CD8-positive, alpha-beta memory T cell (primary cell): ENCODE results near the gene CRNKL1. TPM values are rescaled to one million over a fixed set of nuclear protein-coding genes. Genes with fewer than 3 reads are reported as not detected.

Experiments
- CTCF ChIA-PET: fragments of 350-600 bp; sonication (Branson Sonifier 250); formaldehyde crosslinking; loops from one replicate; lab custom pipeline; 2021; ENCODE audit warnings: antibody characterized with exemption; lab: Charles Lee
- POLR2A ChIA-PET: fragments of 350-600 bp; sonication (Branson Sonifier 250); formaldehyde crosslinking; loops from one replicate; lab custom pipeline; 2021; ENCODE audit warnings: antibody characterized with exemption; lab: Charles Lee
- DNase-seq, 5 donors: peaks; one replicate each; pipeline versions ENCODE4 v3.0.0 to v3.0.0-alpha.2; 2020 to 2022; ENCODE audit warnings: mixed read lengths in 1 of 5
- H3K27ac ChIP-seq: one replicate; pipeline ENCODE4 v1.7.0; 2013; ENCODE audit warnings: low read depth, mild to moderate bottlenecking, low read length, moderate library complexity
- H3K27me3 ChIP-seq: 2 replicates; pipeline ENCODE4 v1.7.0; 2013; ENCODE audit warnings: low read length, mild to moderate bottlenecking; ENCODE audit not compliant: insufficient read depth, poor library complexity, severe bottlenecking
- H3K36me3 ChIP-seq: 2 replicates; pipeline ENCODE4 v1.7.0; 2013; ENCODE audit warnings: mild to moderate bottlenecking, low read length, moderate library complexity; ENCODE audit not compliant: insufficient read depth
- H3K4me1 ChIP-seq: 2 replicates; pipeline ENCODE4 v1.7.0; 2013; ENCODE audit warnings: mild to moderate bottlenecking, low read length, moderate library complexity; ENCODE audit not compliant: insufficient read depth
- H3K4me3 ChIP-seq: 2 replicates; pipeline ENCODE4 v1.7.0; 2013; ENCODE audit warnings: mild to moderate bottlenecking, low read length
- H3K9me3 ChIP-seq: 2 replicates; pipeline ENCODE4 v1.7.0; 2013; ENCODE audit warnings: mild to moderate bottlenecking, low read length
- H3K27ac Mint-ChIP-seq, 8 donors: one replicate each; pipeline ENCODE4 v1.8.0; 2020 to 2021; ENCODE audit warnings: mixed read lengths in 8 of 8, mild to moderate bottlenecking in 6 of 8, inconsistent platforms in 3 of 8, moderate library complexity in 3 of 8
- H3K27me3 Mint-ChIP-seq, 2 donors: one replicate each; pipeline ENCODE4 v1.8.0; 2020 to 2021; ENCODE audit warnings: mixed read lengths in 2 of 2, mild to moderate bottlenecking in 1 of 2, moderate library complexity in 1 of 2
- H3K36me3 Mint-ChIP-seq, 3 donors: one replicate each; pipeline ENCODE4 v1.8.0; 2020 to 2021; ENCODE audit warnings: mixed read lengths in 3 of 3, inconsistent platforms in 1 of 3, mild to moderate bottlenecking in 1 of 3
- H3K4me1 Mint-ChIP-seq, 3 donors: one replicate each; pipeline ENCODE4 v1.8.0; 2020 to 2021; ENCODE audit warnings: mixed read lengths in 3 of 3, inconsistent platforms in 1 of 3, mild to moderate bottlenecking in 1 of 3
- H3K4me3 Mint-ChIP-seq, 7 donors: one replicate each; pipeline ENCODE4 v1.8.0; 2020 to 2021; ENCODE audit warnings: mixed read lengths in 7 of 7, mild to moderate bottlenecking in 6 of 7, moderate library complexity in 4 of 7, inconsistent platforms in 2 of 7
- H3K9me3 Mint-ChIP-seq, 5 donors: one replicate each; pipeline ENCODE4 v1.8.0; 2020 to 2022; ENCODE audit warnings: mixed read lengths in 5 of 5, mild to moderate bottlenecking in 3 of 5, moderate library complexity in 2 of 5, inconsistent platforms in 1 of 5
- polyA plus RNA-seq: library from polyadenylated mRNA; unstranded; fragments of 300-500 nt; fragmentation: Illumina TruSeq; gene quantifications from one replicate; pipeline ENCODE4 v1.2.3, GENCODE V29; 2021
- total RNA-seq, 2 experiments: library from RNA; stranded (reverse); gene quantifications; one replicate each; pipeline ENCODE4 v1.2.3, GENCODE V29; 2021

CRNKL1 gene
- total RNA-seq (10 to 100 TPM; 28.6 to 29.4 TPM), polyA plus RNA-seq (15.3 TPM)

- DNase-seq: peak; percentile 95 to 98 (median 97)
- CTCF ChIA-PET: interaction anchor here (1.2 to 3.1 kb wide), 4 partner anchors 11 to 36 kb away, joined by 3 to 30 read pairs (median 4); partner anchors contain the start of gene NAA20
- peaks cover 5 to 48% (median 14%) of the 10 kb centered on the region in 3 donors for H3K36me3 Mint-ChIP-seq
- H3K27ac ChIP-seq: peak within 1 kb of the TSS; percentile 92
- POLR2A ChIA-PET: interaction anchor here (0.8 to 2.3 kb wide), 4 partner anchors 34 to 1585 kb away, joined by 3 to 26 read pairs (median 3); partner anchors contain the start of genes NAA20 and POLR3F
- H3K4me1 Mint-ChIP-seq: peaks cover 27 to 46% (median 41%) of the 10 kb centered on the region in 3 donors
- peak within 1 kb of the TSS; percentile 94 for H3K4me3 ChIP-seq
- H3K4me3 Mint-ChIP-seq: peak within 1 kb of the TSS; percentile 98 to 100 (median 99)
- no peaks in the 10 kb centered on the region for H3K27me3 ChIP-seq
- peaks cover 4 to 16% of the 10 kb centered on the region in 2 donors for H3K27me3 Mint-ChIP-seq
- peaks cover 20% of the 10 kb centered on the region for H3K36me3 ChIP-seq
- H3K27ac Mint-ChIP-seq: peak within 1 kb of the TSS; percentile 95 to 100 (median 98)
- peaks cover 19% of the 10 kb centered on the region for H3K4me1 ChIP-seq
- H3K9me3 Mint-ChIP-seq: no peaks in the 10 kb centered on the region
- H3K9me3 ChIP-seq: no peaks in the 10 kb centered on the region
Observed at GRCh38 chr20:20052074-20052970, at the start of gene CRNKL1, which contains the start of gene CFAP61. TSS of gene CRNKL1 (minus strand) at chr20:20052466. CDS start at chr20:20052342, 124 bp downstream. TSS of gene CFAP61 (plus strand) at chr20:20052532. CDS start at chr20:20056654, 4,122 bp downstream.

- Histone ChIP-seq H3K4me1 (no peaks in the 10 kb centered on the region), H3K27ac (no peak overlapping the region), H3K4me3 (no peak overlapping the region), H3K9me3 (no peaks in the 10 kb centered on the region), H3K36me3 (no peaks in the 10 kb centered on the region), H3K27me3 (no peaks in the 10 kb centered on the region)
- Mint-ChIP-seq H3K4me1 (no peaks in the 10 kb centered on the region), H3K4me3 (no peak overlapping the region), H3K9me3 (no peaks in the 10 kb centered on the region), H3K36me3 (peaks cover 0 to 7% (median 0%) of the 10 kb centered on the region in 3 donors), H3K27me3 (peaks cover 9 to 47% of the 10 kb centered on the region in 2 donors), H3K27ac (no peak overlapping the region)
- ChIA-PET CTCF (no interaction called here), POLR2A (no interaction called here)
- DNase-seq: no peak
Observed at GRCh38 chr20:20100881-20101280, 48.6 kb upstream of the CRNKL1 start.

GRCh38 chr20:20096421-20096820 is 44.2 kb upstream of the CRNKL1 start:
- H3K36me3 ChIP-seq: no peaks in the 10 kb centered on the region
- H3K4me1 ChIP-seq: no peaks in the 10 kb centered on the region
- no peaks in the 10 kb centered on the region for H3K27me3 ChIP-seq
- no peaks in the 10 kb centered on the region for H3K4me1 Mint-ChIP-seq
- ChIA-PET POLR2A (no interaction called here), CTCF (no interaction called here)
- H3K27ac ChIP-seq: no peak overlapping the region
- peaks cover 8 to 45% of the 10 kb centered on the region in 2 donors for H3K27me3 Mint-ChIP-seq
- no peak overlapping the region for H3K4me3 ChIP-seq
- DNase-seq: no peak
- no peaks in the 10 kb centered on the region for H3K9me3 ChIP-seq
- H3K4me3 Mint-ChIP-seq: no peak overlapping the region
- peaks cover 0 to 7% (median 2%) of the 10 kb centered on the region in 3 donors for H3K36me3 Mint-ChIP-seq
- H3K27ac Mint-ChIP-seq: no peak overlapping the region
- no peaks in the 10 kb centered on the region for H3K9me3 Mint-ChIP-seq

- Mint-ChIP-seq H3K36me3 (peaks cover 0 to 7% (median 2%) of the 10 kb centered on the region in 3 donors), H3K4me1 (no peaks in the 10 kb centered on the region)
- CTCF ChIA-PET: no interaction called here
Observed at GRCh38 chr20:20095114-20095872, 43.0 kb upstream of the CRNKL1 start.

GRCh38 chr20:20094410-20094809 is 42.1 kb upstream of the CRNKL1 start:
- H3K4me1 Mint-ChIP-seq: no peaks in the 10 kb centered on the region
- DNase-seq: no peak
- peaks cover 0 to 5% (median 2%) of the 10 kb centered on the region in 3 donors for H3K36me3 Mint-ChIP-seq
- H3K9me3 Mint-ChIP-seq: no peaks in the 10 kb centered on the region
- no peaks in the 10 kb centered on the region for H3K4me1 ChIP-seq
- ChIA-PET CTCF (no interaction called here), POLR2A (no interaction called here)
- peak overlapping the region in 1 of 7 donors; percentile 26 for H3K4me3 Mint-ChIP-seq
- no peaks in the 10 kb centered on the region for H3K9me3 ChIP-seq
- no peak overlapping the region for H3K27ac ChIP-seq
- peaks cover 8 to 39% of the 10 kb centered on the region in 2 donors for H3K27me3 Mint-ChIP-seq
- H3K27ac Mint-ChIP-seq: no peak overlapping the region
- H3K36me3 ChIP-seq: no peaks in the 10 kb centered on the region
- H3K4me3 ChIP-seq: no peak overlapping the region
- no peaks in the 10 kb centered on the region for H3K27me3 ChIP-seq

More at GRCh38 chr20:20095114-20095872, 43.0 kb upstream of the CRNKL1 start:
- Mint-ChIP-seq H3K27ac (peak overlapping the region in 1 of 8 donors; percentile 15), H3K9me3 (no peaks in the 10 kb centered on the region), H3K27me3 (peaks cover 8 to 43% of the 10 kb centered on the region in 2 donors), H3K4me3 (no peak overlapping the region)
- Histone ChIP-seq H3K4me3 (no peak overlapping the region), H3K4me1 (no peaks in the 10 kb centered on the region), H3K36me3 (no peaks in the 10 kb centered on the region), H3K27me3 (no peaks in the 10 kb centered on the region), H3K9me3 (no peaks in the 10 kb centered on the region), H3K27ac (no peak overlapping the region)
- no peak for DNase-seq
- POLR2A ChIA-PET: no interaction called here

GRCh38 chr20:20092827-20093226 is 40.6 kb upstream of the CRNKL1 start:
- no peaks in the 10 kb centered on the region for H3K9me3 ChIP-seq
- H3K4me1 ChIP-seq: no peaks in the 10 kb centered on the region
- no peaks in the 10 kb centered on the region for H3K36me3 ChIP-seq
- peaks cover 6 to 33% of the 10 kb centered on the region in 2 donors for H3K27me3 Mint-ChIP-seq
- H3K27me3 ChIP-seq: no peaks in the 10 kb centered on the region
- POLR2A ChIA-PET: no interaction called here
- CTCF ChIA-PET: no interaction called here
- DNase-seq: no peak
- no peaks in the 10 kb centered on the region for H3K4me1 Mint-ChIP-seq
- H3K9me3 Mint-ChIP-seq: no peaks in the 10 kb centered on the region
- H3K27ac ChIP-seq: no peak overlapping the region
- peak overlapping the region in 1 of 8 donors; percentile 5 for H3K27ac Mint-ChIP-seq
- no peak overlapping the region for H3K4me3 Mint-ChIP-seq
- peaks cover 0 to 4% (median 2%) of the 10 kb centered on the region in 3 donors for H3K36me3 Mint-ChIP-seq
- H3K4me3 ChIP-seq: no peak overlapping the region

GRCh38 chr20:20089939-20090338 is 37.7 kb upstream of the CRNKL1 start:
- no peaks in the 10 kb centered on the region for H3K4me1 ChIP-seq
- Mint-ChIP-seq H3K27ac (no peak overlapping the region), H3K36me3 (peaks cover 0 to 2% (median 0%) of the 10 kb centered on the region in 3 donors), H3K4me3 (no peak overlapping the region), H3K27me3 (peaks cover 0 to 22% of the 10 kb centered on the region in 2 donors), H3K9me3 (no peaks in the 10 kb centered on the region), H3K4me1 (peaks cover 0 to 3% (median 0%) of the 10 kb centered on the region in 3 donors)
- H3K27me3 ChIP-seq: no peaks in the 10 kb centered on the region
- ChIA-PET CTCF (no interaction called here), POLR2A (no interaction called here)
- no peak overlapping the region for H3K4me3 ChIP-seq
- H3K27ac ChIP-seq: no peak overlapping the region
- DNase-seq: no peak
- H3K9me3 ChIP-seq: no peaks in the 10 kb centered on the region
- H3K36me3 ChIP-seq: no peaks in the 10 kb centered on the region
